H1 (cell line): ENCODE results near the gene OTUD4. TPM values are rescaled to one million over a fixed set of nuclear protein-coding genes. Genes with fewer than 3 reads are reported as not detected.

Source experiments
- KDM5A ChIP-seq: fragments of 200-600 bp; IDR thresholded peaks from 2 replicates; pipeline ENCODE4 v1.7.1; 2012; ENCODE audit warnings: mild to moderate bottlenecking, low read length, inconsistent platforms, mixed read lengths
- RBBP5 ChIP-seq: IDR thresholded peaks from 2 replicates; pipeline ENCODE4 v1.7.1; 2012; ENCODE audit warnings: low read depth, mild to moderate bottlenecking, inconsistent platforms, low read length, moderate library complexity, borderline replicate concordance
- polyA plus RNA-seq, 7 experiments: library from polyadenylated mRNA; depleted of rRNA in 3 of 7; stranded (reverse) in 5 of 7; unstranded in 2 of 7; fragments of >200 nt in 5 of 7; fragments of 200-250 nt in 2 of 7; gene quantifications; 1 replicate in 5 of 7; 2 replicates in 1 of 7; 4 replicates in 1 of 7; pipeline versions ENCODE4 v1.2.1 to v1.2.3, GENCODE V29; 2011 to 2013; ENCODE audit warnings: missing spikeins in 2 of 7, mixed read lengths in 2 of 7
- total RNA-seq: library from RNA; stranded (reverse); fragmentation: NEBNext Ultra II Directional; extraction: Animal tissue kit (Norgen Biotek cat#: 25700); gene quantifications from 2 replicates; pipeline ENCODE4 v1.2.1, GENCODE V29; 2021
- TF ChIP-seq, protein P1 (sequence below): fragments of 300-600 bp; sonication (generic); IDR thresholded peaks from 2 replicates; pipeline ENCODE4 v1.7.1; 2012; ENCODE audit warnings: low read length, moderate library complexity, mild to moderate bottlenecking, inconsistent platforms; ENCODE audit not compliant: insufficient replicate concordance

OTUD4 gene
- total and polyA plus RNA-seq, 2 of the 8 experiments (the other 6 are each of a cell fraction or from before 2014, with no cell fraction given) = 17.4 to 57.0 TPM

DNA sequence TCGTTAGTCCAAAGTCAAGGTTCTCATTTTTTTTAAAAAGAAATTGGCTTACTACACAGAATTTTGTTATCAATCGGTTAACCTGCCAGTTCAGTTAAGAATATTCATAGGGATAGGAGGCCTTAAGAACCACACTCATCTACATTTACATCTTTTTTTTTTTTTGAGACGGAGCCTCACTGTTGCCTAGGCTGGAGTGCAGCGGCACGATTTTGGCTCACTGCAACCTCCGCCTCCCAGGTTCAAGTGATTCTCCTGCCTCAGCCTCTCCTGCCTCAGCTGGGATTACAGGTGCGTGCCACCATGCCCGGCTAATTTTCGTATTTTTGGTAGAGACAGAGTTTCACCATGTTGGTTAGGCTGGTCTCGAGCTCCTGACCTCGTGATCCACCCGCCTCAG is 48.5 kb downstream of the OTUD4 start (continued):
- TF ChIP-seq KDM5A (no peak), RBBP5 (no peak)
- TF ChIP-seq, protein P1, sequence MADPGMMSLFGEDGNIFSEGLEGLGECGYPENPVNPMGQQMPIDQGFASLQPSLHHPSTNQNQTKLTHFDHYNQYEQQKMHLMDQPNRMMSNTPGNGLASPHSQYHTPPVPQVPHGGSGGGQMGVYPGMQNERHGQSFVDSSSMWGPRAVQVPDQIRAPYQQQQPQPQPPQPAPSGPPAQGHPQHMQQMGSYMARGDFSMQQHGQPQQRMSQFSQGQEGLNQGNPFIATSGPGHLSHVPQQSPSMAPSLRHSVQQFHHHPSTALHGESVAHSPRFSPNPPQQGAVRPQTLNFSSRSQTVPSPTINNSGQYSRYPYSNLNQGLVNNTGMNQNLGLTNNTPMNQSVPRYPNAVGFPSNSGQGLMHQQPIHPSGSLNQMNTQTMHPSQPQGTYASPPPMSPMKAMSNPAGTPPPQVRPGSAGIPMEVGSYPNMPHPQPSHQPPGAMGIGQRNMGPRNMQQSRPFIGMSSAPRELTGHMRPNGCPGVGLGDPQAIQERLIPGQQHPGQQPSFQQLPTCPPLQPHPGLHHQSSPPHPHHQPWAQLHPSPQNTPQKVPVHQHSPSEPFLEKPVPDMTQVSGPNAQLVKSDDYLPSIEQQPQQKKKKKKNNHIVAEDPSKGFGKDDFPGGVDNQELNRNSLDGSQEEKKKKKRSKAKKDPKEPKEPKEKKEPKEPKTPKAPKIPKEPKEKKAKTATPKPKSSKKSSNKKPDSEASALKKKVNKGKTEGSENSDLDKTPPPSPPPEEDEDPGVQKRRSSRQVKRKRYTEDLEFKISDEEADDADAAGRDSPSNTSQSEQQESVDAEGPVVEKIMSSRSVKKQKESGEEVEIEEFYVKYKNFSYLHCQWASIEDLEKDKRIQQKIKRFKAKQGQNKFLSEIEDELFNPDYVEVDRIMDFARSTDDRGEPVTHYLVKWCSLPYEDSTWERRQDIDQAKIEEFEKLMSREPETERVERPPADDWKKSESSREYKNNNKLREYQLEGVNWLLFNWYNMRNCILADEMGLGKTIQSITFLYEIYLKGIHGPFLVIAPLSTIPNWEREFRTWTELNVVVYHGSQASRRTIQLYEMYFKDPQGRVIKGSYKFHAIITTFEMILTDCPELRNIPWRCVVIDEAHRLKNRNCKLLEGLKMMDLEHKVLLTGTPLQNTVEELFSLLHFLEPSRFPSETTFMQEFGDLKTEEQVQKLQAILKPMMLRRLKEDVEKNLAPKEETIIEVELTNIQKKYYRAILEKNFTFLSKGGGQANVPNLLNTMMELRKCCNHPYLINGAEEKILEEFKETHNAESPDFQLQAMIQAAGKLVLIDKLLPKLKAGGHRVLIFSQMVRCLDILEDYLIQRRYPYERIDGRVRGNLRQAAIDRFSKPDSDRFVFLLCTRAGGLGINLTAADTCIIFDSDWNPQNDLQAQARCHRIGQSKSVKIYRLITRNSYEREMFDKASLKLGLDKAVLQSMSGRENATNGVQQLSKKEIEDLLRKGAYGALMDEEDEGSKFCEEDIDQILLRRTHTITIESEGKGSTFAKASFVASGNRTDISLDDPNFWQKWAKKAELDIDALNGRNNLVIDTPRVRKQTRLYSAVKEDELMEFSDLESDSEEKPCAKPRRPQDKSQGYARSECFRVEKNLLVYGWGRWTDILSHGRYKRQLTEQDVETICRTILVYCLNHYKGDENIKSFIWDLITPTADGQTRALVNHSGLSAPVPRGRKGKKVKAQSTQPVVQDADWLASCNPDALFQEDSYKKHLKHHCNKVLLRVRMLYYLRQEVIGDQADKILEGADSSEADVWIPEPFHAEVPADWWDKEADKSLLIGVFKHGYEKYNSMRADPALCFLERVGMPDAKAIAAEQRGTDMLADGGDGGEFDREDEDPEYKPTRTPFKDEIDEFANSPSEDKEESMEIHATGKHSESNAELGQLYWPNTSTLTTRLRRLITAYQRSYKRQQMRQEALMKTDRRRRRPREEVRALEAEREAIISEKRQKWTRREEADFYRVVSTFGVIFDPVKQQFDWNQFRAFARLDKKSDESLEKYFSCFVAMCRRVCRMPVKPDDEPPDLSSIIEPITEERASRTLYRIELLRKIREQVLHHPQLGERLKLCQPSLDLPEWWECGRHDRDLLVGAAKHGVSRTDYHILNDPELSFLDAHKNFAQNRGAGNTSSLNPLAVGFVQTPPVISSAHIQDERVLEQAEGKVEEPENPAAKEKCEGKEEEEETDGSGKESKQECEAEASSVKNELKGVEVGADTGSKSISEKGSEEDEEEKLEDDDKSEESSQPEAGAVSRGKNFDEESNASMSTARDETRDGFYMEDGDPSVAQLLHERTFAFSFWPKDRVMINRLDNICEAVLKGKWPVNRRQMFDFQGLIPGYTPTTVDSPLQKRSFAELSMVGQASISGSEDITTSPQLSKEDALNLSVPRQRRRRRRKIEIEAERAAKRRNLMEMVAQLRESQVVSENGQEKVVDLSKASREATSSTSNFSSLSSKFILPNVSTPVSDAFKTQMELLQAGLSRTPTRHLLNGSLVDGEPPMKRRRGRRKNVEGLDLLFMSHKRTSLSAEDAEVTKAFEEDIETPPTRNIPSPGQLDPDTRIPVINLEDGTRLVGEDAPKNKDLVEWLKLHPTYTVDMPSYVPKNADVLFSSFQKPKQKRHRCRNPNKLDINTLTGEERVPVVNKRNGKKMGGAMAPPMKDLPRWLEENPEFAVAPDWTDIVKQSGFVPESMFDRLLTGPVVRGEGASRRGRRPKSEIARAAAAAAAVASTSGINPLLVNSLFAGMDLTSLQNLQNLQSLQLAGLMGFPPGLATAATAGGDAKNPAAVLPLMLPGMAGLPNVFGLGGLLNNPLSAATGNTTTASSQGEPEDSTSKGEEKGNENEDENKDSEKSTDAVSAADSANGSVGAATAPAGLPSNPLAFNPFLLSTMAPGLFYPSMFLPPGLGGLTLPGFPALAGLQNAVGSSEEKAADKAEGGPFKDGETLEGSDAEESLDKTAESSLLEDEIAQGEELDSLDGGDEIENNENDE = no peak
